Osteocyte (in vitro differentiated cells): ENCODE data around the gene SDK2. TPM values are rescaled to one million over a fixed set of nuclear protein-coding genes. Genes with fewer than 3 reads are reported as not detected.

Source experiments
- DNase-seq: peaks from one replicate; pipeline ENCODE4 v3.0.0; 2021; ENCODE audit warnings: mixed read lengths; ENCODE audit not compliant: unreplicated experiment; ENCODE audit errors: extremely low spot score
- H3K27ac Mint-ChIP-seq: one replicate; pipeline ENCODE4 v1.8.0; 2021; ENCODE audit warnings: mild to moderate bottlenecking, mixed read lengths; ENCODE audit not compliant: unreplicated experiment
- H3K27me3 Mint-ChIP-seq: one replicate; pipeline ENCODE4 v1.8.0; 2021; ENCODE audit warnings: mixed read lengths; ENCODE audit not compliant: unreplicated experiment
- H3K36me3 Mint-ChIP-seq: one replicate; pipeline ENCODE4 v1.8.0; 2021; ENCODE audit warnings: mixed read lengths; ENCODE audit not compliant: unreplicated experiment
- H3K4me1 Mint-ChIP-seq: one replicate; pipeline ENCODE4 v1.8.0; 2021; ENCODE audit warnings: mixed read lengths; ENCODE audit not compliant: unreplicated experiment
- H3K4me3 Mint-ChIP-seq: one replicate; pipeline ENCODE4 v1.8.0; 2021; ENCODE audit warnings: mild to moderate bottlenecking, moderate library complexity, mixed read lengths; ENCODE audit not compliant: unreplicated experiment
- H3K9me3 Mint-ChIP-seq: one replicate; pipeline ENCODE4 v1.8.0; 2021; ENCODE audit warnings: mixed read lengths; ENCODE audit not compliant: unreplicated experiment
- CTCF ChIP-seq: fragments of 200-600 bp; sonication (generic); IDR thresholded peaks from 2 replicates; pipeline ENCODE4 v1.5.0; 2021; ENCODE audit warnings: antibody characterized with exemption, mild to moderate bottlenecking, moderate library complexity
- total RNA-seq: library from RNA; stranded (reverse); gene quantifications from 2 replicates; pipeline ENCODE4 v1.2.1, GENCODE V29; 2021

Gene SDK2
- total RNA-seq, 1 donor from 2014 or later, result 16.5 TPM

- Mint-ChIP-seq H3K4me1 (peaks cover 8% of the 10 kb centered on the region), H3K9me3 (peaks cover 5% of the 10 kb centered on the region), H3K4me3 (no peak overlapping the region), H3K36me3 (no peaks in the 10 kb centered on the region), H3K27me3 (no peaks in the 10 kb centered on the region), H3K27ac (no peak overlapping the region)
- no peak for TF ChIP-seq CTCF
- DNase-seq, result no peak
These were observed 19.7 kb downstream of the SDK2 start for GRCh38 chr17:73624496-73624988.

GRCh38 chr17:73623818-73624217 lies 20.4 kb downstream of the SDK2 start:
- H3K27ac Mint-ChIP-seq, result no peak overlapping the region

GRCh38 chr17:73623247-73623646 lies 21.0 kb downstream of the SDK2 start:
- no peak for DNase-seq
- Mint-ChIP-seq H3K4me3 (no peak overlapping the region), H3K27ac (no peak overlapping the region), H3K9me3 (peaks cover 10% of the 10 kb centered on the region), H3K4me1 (peaks cover 10% of the 10 kb centered on the region), H3K36me3 (no peaks in the 10 kb centered on the region), H3K27me3 (no peaks in the 10 kb centered on the region)
- TF ChIP-seq CTCF, result no peak

More at GRCh38 chr17:73623818-73624217, 20.4 kb downstream of the SDK2 start:
- Mint-ChIP-seq H3K4me3 (no peak overlapping the region), H3K36me3 (no peaks in the 10 kb centered on the region), H3K9me3 (peaks cover 10% of the 10 kb centered on the region), H3K27me3 (no peaks in the 10 kb centered on the region), H3K4me1 (peaks cover 8% of the 10 kb centered on the region)
- DNase-seq, result no peak
- TF ChIP-seq CTCF, result no peak

GRCh38 chr17:73622381-73622780 lies 21.9 kb downstream of the SDK2 start:
- H3K27me3 Mint-ChIP-seq, result no peaks in the 10 kb centered on the region
- no peak overlapping the region for H3K4me3 Mint-ChIP-seq
- DNase-seq, result no peak
- H3K36me3 Mint-ChIP-seq, result no peaks in the 10 kb centered on the region
- peaks cover 14% of the 10 kb centered on the region for H3K4me1 Mint-ChIP-seq
- H3K9me3 Mint-ChIP-seq, result peaks cover 10% of the 10 kb centered on the region
- H3K27ac Mint-ChIP-seq, result no peak overlapping the region
- TF ChIP-seq CTCF, result no peak

- Mint-ChIP-seq H3K27ac (no peak overlapping the region), H3K4me3 (no peak overlapping the region), H3K4me1 (peaks cover 17% of the 10 kb centered on the region), H3K36me3 (no peaks in the 10 kb centered on the region), H3K27me3 (no peaks in the 10 kb centered on the region), H3K9me3 (peaks cover 10% of the 10 kb centered on the region)
- TF ChIP-seq CTCF, result no peak
- DNase-seq, result no peak
These were observed 22.6 kb downstream of the SDK2 start for GRCh38 chr17:73621685-73622084.
